Measurements from ENCODE around the gene PLCB4.

DNA sequence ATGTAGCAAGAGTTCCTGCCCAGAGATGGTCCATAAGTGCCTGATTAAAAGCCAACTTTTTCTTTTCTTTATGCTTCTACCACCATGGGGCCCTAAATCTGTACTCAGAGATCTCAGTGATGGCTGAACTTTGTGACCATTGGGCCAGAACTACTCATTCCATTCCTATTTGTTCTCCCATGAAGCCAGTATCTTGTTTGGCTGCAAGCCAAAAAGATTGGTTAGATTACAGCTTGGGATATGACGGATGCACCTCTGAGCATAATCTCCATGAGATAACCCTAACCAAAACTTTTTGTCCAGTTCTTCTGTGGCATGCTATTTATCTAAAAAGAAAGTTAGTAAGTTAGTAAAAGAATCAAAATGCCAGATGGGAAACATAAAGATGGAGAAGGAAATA, 72.2 kb downstream of the PLCB4 start:
- TF ChIP-seq, protein P1, sequence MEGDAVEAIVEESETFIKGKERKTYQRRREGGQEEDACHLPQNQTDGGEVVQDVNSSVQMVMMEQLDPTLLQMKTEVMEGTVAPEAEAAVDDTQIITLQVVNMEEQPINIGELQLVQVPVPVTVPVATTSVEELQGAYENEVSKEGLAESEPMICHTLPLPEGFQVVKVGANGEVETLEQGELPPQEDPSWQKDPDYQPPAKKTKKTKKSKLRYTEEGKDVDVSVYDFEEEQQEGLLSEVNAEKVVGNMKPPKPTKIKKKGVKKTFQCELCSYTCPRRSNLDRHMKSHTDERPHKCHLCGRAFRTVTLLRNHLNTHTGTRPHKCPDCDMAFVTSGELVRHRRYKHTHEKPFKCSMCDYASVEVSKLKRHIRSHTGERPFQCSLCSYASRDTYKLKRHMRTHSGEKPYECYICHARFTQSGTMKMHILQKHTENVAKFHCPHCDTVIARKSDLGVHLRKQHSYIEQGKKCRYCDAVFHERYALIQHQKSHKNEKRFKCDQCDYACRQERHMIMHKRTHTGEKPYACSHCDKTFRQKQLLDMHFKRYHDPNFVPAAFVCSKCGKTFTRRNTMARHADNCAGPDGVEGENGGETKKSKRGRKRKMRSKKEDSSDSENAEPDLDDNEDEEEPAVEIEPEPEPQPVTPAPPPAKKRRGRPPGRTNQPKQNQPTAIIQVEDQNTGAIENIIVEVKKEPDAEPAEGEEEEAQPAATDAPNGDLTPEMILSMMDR (conservative IDR thresholded peaks at IDR 0.05 in 1 of 2, IDR thresholded peaks at IDR 0.05 in 1 of 2; ENCODE audit: low read depth in 1 of 2, low read length in 2 of 2) = no peak
- TF ChIP-seq EZH2 (IDR thresholded peaks at IDR 0.05; ENCODE audit: low read length, missing control alignments) = no peak

All from fibroblast of lung (primary cell).